GM04504 (cell line): ENCODE measurements around the gene PGBD1.
A peak's percentile ranks its signal among the peaks of the same experiment; 100 is the strongest.

Source experiments
- DNase-seq: peaks from one replicate; pipeline ENCODE4 v3.0.0-alpha.2; 2012; ENCODE audit warnings: low read depth

The PGBD1 gene

GRCh38 chr6:28335040-28335563 lies 53.7 kb downstream of the PGBD1 start:
- no peak for DNase-seq

GRCh38 chr6:28335564-28336283 lies 54.4 kb downstream of the PGBD1 start, which contains the start of gene ZSCAN31:
TSS of gene ZSCAN31 (minus strand) at chr6:28336148. CDS start at chr6:28329683, 6,465 bp downstream.
- DNase-seq = peak; percentile 94

- no peak for DNase-seq
Measured at GRCh38 chr6:28336284-28337120, 55.1 kb downstream of the PGBD1 start.

- DNase-seq = no peak
Measured at GRCh38 chr6:28337121-28337520, 55.7 kb downstream of the PGBD1 start.

- no peak for DNase-seq
Measured at GRCh38 chr6:28340310-28341095, 59.1 kb downstream of the PGBD1 start.

DNA sequence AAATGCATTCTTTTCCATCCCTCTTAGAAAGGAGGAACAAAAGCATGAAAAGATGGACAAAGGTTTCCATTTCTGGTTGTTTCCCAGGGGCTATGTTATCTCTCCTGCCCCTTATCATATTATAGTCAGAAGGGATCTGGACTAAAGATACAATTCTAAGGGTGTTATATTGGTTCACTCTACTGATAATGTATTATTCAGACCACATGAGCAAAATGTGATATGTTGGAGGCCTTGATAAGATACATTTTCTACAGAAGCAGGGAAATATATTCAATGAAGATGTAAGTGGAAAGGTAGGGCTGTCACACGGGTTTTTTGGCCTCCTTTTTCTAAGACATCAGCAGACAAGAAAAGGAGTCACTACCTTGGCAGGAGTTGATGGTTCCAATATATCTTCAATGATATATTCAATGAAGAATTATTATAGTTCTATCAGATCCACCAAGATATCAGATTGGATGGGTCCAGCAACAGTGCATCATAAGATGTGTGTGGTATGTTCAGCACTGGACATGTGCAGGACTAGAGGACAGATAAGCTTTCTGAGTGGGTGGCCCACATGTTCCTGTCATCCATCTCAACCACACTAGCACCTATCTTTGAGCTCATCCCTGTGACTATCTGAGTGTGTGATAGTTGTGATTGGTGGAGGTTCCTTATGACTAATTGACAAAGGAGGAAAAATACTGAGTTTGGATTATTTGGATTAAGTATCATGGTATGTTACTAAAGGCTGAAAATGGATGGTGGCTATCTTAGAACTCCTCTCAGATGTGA lies 62.7 kb downstream of the PGBD1 start:
- no peak for DNase-seq

DNA sequence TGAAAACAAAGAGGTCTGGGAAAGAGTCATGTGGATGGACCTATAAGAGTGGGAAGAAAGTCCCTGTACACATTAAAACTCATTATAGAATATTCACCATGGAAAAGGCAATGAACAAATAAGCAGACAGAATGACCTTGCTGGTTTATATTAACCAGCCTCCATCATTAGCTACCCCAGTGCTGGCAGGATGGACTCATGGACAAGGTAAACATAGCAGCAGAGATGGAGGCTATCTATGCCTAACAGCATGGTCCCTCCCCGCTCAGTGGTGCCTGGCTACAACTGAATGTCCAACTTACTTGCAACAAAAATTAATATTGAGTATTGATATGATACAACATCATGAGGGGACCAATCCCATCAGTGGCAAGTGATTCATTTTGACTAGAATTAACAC lies 63.8 kb downstream of the PGBD1 start:
- no peak for DNase-seq

DNA sequence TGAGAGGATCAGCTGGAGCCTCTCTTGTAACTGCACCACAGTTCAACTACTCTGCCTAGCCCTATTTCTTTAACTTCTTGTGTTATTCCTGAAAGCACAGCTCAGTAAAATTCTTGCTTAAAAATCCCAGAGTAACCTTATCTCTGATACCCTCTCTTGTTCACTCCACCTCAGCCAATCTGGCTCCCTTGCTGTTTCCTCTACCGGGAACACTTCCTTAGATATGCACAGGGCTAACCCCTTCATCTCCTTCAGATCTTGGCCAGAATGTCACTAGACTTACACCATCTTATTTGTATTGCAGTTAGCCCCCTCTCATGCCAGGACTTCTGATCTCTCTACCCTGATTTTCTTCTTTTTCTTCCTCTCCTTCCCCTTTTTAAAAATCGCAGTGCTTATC lies 65.7 kb downstream of the PGBD1 start:
- DNase-seq = no peak

- DNase-seq = no peak
Measured at GRCh38 chr6:28349344-28349891, 68.0 kb downstream of the PGBD1 start.

- DNase-seq = peak; percentile 32
Measured at GRCh38 chr6:28349892-28350737, 68.7 kb downstream of the PGBD1 start, which contains the start of gene ZKSCAN3. TSS of gene ZKSCAN3 (plus strand) at chr6:28349947. CDS start at chr6:28359587, 9,640 bp downstream.

DNA sequence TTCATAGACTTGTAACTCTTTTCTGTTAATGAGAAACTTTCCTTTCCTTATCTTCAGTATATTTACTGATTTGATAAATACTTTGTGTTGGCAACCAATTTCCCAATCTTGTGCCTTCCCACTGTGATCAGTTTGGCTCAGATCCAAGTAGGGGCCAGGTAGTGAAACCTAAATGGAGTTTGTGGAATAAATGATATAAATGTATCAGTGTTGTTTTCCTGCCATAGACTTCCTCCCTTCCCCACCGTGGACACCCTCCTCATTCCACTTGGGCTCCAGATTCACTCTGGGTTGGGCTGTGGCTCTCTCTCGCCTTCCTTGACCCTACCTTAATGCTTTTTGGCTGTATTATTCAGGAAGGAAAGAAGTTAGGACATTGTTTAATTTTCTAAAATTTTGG lies 69.7 kb downstream of the PGBD1 start:
- DNase-seq = no peak

DNA sequence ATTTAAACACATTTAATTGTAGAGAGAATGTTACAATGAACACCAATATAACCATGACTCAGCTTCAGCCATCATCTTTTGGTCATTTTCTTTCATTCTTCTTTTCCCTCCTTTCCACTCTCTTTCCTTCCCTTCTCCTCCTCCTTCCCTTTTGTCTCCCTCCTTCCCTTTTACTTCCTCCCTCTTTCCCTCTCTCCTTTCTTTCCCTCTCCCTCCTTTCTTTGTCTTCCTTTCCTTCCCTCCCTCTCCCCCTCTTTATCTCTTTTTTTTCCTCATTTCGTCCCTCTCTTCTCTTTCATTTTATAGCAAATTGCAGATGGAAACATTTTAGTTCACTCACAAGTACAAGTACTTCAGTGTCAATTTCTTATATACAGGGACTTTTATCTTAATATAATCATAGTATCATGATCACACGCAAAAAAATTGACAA lies 70.1 kb downstream of the PGBD1 start:
- DNase-seq = no peak
